Loucy (cell line): Measurements from ENCODE around the gene PTPN21.
A peak's percentile ranks its signal among the peaks of the same experiment; 100 is the strongest.

Experiments
- CTCF ChIP-seq: fragments of 200-600 bp; sonication (generic); conservative IDR thresholded peaks from 2 replicates; pipeline ENCODE4 v1.5.1; 2014; ENCODE audit warnings: mild to moderate bottlenecking, antibody characterized with exemption, low read length
- EZH2phosphoT487 ChIP-seq: fragments of 200-600 bp; IDR thresholded peaks from 2 replicates; pipeline ENCODE4 v1.6.1; 2018; ENCODE audit warnings: antibody characterized with exemption, mild to moderate bottlenecking, moderate library complexity, borderline replicate concordance

DNA sequence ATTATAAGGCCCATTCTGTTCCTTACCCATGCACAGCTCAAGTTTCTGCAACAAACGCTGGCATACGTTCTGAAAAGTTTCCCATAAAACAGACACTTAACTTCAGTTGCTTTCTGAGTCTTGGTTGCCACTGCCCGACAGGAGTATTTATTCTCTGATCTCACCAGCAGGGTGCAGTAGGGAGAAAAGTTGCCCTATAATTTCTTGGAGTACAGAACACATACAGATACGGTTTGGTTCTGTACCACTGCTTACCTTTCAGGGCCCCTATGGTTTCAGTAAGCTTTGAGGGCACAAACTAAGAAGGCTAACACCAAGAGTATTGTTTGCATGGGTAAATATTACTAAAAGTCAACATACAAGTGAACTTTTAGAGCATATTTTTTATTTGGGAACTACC is 91.5 kb downstream of the PTPN21 start:
- TF ChIP-seq CTCF, result peak; percentile 73
- no peak for TF ChIP-seq EZH2phosphoT487
